Islet precursor cell (in vitro differentiated cells): ENCODE data around the gene PRDM5.

Experiments
- DNase-seq: peaks from one replicate; pipeline ENCODE4 v3.0.0-alpha.2; 2018

PRDM5 gene

DNA sequence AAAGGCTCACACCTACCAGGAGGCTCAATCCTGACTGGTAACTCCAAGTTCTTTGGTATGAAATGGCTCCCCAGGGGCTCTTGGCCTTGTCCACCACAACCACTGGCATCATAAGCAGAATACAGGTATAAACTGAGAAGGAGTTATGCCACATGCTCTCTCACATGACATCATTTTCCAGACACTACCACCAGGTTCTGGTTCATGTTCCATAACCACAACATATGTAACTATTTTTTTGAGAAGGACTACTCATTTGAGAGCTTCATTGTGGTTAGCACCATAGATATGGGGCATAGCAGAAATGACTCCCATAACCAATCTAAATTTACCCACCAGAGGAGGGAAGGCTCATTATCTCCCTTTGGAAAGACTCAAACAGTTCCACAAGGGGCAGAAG, 19.6 kb downstream of the PRDM5 start:
- DNase-seq = no peak

GRCh38 chr4:120901731-120902130, 20.8 kb downstream of the PRDM5 start:
- DNase-seq = no peak

- DNase-seq = no peak
Observed at GRCh38 chr4:120897981-120898719, 24.4 kb downstream of the PRDM5 start.

DNA sequence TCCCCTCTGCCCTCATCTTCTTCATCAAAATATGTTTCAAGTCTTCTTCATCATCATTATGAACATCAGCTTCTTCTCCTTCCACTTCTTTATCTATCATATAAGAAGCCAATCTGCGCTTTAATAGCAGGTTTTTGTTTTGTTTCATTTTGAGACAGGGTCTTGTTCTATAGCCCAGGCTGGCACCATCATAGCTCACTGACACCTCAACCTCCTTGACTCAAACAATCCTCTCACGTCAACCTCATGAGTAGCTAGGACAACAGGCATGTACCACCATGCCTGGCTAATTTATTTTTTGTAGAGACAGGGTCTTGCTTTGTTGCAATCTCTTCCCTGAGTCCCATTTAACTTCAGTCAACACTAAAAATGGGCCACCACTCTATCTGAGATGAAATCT, 27.0 kb downstream of the PRDM5 start:
- DNase-seq = no peak

- no peak for DNase-seq
Observed at GRCh38 chr4:120893314-120893713, 29.2 kb downstream of the PRDM5 start.

GRCh38 chr4:120886191-120886590, 36.3 kb downstream of the PRDM5 start:
- DNase-seq = no peak

DNA sequence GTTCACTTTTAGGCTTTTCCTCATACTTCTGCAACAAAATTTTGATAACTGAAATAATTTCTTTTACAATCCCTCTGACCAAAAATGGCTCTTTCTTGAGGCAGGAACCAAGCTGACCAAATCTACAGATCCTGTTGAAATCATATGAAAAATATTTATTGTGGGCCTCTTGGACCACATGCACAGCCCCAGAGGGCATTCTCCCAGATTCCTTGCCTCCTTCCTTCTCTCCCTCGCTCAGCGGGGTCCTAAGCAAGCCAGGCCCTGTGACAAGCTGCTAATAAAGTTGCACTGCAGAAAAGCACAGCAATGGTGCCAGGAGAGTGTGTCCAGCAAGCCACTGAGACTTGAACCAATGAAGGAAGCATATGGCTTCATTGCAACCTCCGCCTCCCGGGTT, 40.7 kb downstream of the PRDM5 start:
- no peak for DNase-seq

DNA sequence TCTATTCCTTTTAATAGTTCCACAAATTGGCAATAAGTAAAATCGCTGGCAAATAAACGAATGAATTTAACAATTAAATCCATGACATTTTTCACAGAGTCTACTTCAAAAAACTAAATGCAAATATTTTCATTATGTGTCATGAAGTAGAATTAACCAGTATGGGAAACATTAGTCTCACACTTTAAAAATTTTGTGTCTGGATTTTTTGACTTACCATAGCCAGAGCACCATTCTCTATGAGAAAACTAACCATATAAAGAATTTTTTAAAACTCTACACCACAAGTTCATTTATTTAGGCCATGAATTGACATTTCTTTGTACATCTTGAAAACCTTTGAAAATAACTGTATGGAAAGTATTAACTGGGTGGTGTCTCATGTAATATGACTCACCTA, 41.2 kb downstream of the PRDM5 start:
- no peak for DNase-seq

- no peak for DNase-seq
Observed at GRCh38 chr4:120877021-120877420, 45.5 kb downstream of the PRDM5 start.

DNA sequence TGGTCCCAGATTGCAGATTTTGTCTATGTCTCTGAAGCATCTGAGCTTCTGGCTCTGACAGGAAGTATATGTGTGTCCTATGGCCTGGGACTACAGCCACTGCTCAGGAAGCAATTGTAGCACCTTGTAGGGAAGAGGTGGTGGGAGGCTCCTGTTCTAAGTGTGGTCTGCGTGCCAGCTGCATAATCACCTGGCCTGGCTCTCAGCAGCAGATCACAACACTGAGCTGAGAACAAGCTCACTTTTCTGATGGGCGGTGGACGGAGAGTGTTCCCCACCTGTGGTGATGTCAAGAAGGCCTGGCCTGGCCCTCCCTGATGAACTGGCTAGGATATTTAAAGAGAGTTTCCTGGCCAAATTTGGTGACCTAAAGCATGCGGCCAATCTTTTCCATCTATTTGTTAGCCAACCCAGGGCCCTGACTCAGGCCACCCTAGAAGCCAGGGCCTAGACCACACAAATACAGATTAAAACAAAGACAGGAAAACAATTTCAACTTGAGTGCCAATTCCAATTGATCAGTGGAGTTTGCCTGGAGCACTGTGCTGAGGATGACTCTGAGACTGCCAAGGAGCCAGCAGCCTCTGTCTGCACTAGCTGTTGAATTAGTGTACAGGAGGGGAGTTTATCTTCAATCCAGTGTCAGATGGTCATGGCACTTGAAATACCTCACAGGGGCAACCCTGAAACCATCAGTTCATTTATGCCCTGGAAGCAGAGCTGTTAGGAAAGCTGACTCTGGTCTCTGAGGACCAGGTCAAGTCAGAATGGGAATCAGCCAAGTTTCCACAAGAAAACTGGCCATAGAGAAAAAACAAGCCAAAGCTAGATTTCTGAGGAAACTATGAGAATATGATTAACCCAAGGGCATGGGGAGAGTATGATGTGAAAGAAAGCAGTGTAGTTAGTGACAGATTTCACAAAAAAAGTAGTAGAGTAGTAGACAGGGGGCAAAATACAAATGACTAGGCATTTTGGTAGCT, 47.4 kb downstream of the PRDM5 start:
- peak; percentile 59 for DNase-seq

GRCh38 chr4:120873554-120873953, 49.0 kb downstream of the PRDM5 start:
- no peak for DNase-seq

DNA sequence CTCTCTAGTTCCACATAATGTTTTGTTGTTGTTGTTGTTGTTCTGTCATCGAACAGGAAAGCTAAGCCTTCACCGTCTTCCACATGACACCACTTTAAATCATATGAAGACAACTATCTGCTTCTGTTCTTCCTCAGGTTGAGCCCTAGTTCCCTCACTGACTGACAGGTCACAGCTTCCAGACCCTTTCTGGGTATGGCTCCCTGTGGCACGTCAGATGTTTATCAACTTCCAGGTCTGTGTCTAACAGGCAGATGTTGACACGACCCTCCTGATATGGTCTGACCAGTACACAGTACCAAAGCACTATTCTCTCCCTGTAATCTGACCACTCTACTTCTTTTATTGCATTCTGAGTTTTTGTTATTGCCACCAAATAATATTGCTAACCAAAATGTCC, 51.4 kb downstream of the PRDM5 start:
- peak; percentile 85 for DNase-seq

GRCh38 chr4:120870279-120870673, 52.2 kb downstream of the PRDM5 start:
- DNase-seq = no peak

DNA sequence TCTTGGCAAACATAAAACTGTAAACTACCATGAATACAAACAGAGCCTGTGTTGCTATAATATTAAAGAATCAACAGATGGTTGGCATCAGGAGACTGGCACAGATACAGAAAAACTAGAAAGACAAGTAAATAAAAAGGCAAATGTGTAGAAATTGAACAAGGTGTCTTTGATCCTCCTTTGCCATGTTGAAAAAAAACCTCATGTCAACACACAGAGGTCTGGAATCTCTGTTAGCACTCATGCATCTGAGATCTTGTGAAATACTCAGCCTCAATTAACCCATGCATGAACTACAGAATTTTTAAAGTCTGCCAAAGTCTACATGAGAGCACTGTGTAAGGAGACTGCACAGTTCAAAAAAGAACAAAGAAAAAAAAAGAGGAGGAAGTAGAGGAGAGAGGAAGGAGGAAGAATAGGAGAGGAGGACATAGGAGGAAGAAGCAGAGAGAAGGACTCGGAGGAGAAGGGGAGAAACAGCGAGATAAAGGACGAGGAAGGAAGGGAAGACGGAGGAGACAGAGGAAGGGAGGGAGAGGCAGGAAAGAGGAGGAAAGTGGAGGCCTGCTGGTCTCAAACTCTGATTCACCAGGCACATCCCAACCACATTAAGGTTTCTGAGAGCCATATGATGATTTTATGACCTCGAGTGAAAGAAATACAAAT, 52.8 kb downstream of the PRDM5 start:
- DNase-seq = no peak

GRCh38 chr4:120867506-120867905, 55.0 kb downstream of the PRDM5 start:
- DNase-seq = no peak

DNA sequence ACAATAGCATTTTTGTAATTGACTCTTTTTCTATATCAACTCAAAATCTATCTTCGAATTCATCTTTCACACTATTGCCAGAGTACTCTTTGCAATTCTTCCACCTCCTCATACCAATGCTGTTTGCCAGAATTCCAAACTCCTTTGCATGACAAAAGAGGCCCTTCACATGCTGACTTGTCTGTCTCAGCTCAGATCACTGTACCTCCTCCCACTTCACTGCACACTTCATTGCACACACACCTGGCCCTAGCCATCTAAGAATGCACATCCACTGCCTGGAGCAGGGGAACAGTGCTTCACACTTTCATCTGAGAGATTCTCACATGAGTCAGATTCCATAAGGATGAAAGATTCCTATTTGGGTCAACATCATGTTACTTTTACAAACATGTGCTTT, 56.5 kb downstream of the PRDM5 start:
- peak; percentile 55 for DNase-seq

DNA sequence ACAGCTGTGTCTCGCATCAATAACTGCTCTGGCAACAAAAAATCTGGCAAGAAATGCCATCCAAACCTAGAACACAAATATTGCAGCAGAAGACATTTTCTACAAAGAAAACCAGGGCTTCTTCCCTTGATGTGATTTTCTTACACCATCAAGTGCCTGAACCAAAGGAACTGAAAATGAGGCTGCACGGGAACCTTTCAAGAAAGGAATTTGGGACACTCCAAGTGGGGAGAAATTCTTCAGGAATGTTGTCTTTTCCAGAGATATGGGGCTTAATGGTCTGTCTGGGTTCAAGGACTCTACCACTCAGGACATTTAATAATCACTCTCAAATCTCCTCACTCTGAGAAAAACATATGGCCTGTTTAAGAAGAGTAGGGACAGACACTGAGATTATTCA, 57.6 kb downstream of the PRDM5 start:
- peak; percentile 63 for DNase-seq

- DNase-seq = no peak
Observed at GRCh38 chr4:120862432-120862831, 60.1 kb downstream of the PRDM5 start.

DNA sequence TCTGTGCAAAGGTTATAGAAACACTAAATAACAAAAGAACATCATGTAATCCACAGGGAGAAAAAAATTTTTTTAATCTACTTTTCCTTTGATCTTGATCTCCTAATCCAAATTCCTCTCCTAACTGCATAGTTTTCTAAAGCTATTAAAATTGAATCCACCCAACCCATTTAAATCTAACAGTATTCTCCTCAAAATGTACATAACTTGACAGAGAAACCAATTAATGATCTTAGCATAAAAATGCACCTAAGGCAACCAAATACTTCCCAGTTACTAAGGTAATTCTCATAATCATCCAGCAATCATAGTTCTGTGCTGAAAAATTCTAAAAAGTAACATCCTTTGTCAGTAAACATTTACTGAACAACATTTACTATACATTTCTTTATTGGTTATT, 60.7 kb downstream of the PRDM5 start:
- DNase-seq = no peak

DNA sequence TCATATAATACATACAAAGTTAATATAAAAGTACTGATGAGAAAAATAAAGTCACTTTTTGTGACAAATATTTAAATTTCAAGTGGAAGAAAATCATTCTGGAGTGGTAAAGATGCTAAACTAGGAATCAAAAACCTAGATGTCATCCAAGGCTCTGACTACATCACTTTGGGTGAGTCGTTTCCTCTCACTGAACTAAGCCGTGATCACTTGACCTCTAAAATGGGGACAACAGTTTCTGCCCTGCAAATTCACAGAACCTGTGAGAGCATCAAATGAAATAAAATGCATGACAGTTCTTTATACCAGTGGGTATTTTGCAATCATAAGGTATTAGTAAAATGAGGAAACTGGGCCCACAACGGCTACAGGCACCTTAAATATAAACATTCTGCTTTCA, 63.8 kb downstream of the PRDM5 start:
- DNase-seq = no peak

- no peak for DNase-seq
Observed at GRCh38 chr4:120857312-120857711, 65.2 kb downstream of the PRDM5 start.

DNA sequence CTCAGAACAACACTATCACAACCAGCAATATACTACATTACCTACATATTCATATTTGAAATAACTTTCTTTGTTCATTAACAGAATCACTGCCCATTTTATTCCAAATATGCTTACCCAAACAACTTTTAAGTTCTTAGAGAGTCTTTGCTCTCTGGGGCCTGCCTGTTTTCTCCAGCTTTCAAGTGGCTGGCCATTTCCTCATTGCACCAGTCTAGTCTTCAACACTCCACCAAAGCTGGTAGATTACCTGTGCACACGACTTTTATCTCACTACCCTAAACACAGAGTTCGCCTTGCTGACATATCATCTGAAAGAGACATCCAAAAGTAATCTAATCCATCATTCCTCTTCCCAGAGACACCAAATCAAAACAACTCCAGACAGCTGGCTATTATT, 66.2 kb downstream of the PRDM5 start:
- DNase-seq = no peak

GRCh38 chr4:120855307-120856001, 67.1 kb downstream of the PRDM5 start:
- DNase-seq = no peak
